GM12874 (cell line): ENCODE data around the gene USO1.

Experiments
- CTCF ChIP-seq: IDR thresholded peaks from 2 replicates; pipeline ENCODE4 v1.5.1; 2011; ENCODE audit warnings: low read depth, mild to moderate bottlenecking, control low read depth, low read length, moderate library complexity; ENCODE audit not compliant: insufficient read depth

Gene USO1, protein sequence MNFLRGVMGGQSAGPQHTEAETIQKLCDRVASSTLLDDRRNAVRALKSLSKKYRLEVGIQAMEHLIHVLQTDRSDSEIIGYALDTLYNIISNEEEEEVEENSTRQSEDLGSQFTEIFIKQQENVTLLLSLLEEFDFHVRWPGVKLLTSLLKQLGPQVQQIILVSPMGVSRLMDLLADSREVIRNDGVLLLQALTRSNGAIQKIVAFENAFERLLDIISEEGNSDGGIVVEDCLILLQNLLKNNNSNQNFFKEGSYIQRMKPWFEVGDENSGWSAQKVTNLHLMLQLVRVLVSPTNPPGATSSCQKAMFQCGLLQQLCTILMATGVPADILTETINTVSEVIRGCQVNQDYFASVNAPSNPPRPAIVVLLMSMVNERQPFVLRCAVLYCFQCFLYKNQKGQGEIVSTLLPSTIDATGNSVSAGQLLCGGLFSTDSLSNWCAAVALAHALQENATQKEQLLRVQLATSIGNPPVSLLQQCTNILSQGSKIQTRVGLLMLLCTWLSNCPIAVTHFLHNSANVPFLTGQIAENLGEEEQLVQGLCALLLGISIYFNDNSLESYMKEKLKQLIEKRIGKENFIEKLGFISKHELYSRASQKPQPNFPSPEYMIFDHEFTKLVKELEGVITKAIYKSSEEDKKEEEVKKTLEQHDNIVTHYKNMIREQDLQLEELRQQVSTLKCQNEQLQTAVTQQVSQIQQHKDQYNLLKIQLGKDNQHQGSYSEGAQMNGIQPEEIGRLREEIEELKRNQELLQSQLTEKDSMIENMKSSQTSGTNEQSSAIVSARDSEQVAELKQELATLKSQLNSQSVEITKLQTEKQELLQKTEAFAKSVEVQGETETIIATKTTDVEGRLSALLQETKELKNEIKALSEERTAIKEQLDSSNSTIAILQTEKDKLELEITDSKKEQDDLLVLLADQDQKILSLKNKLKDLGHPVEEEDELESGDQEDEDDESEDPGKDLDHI

DNA sequence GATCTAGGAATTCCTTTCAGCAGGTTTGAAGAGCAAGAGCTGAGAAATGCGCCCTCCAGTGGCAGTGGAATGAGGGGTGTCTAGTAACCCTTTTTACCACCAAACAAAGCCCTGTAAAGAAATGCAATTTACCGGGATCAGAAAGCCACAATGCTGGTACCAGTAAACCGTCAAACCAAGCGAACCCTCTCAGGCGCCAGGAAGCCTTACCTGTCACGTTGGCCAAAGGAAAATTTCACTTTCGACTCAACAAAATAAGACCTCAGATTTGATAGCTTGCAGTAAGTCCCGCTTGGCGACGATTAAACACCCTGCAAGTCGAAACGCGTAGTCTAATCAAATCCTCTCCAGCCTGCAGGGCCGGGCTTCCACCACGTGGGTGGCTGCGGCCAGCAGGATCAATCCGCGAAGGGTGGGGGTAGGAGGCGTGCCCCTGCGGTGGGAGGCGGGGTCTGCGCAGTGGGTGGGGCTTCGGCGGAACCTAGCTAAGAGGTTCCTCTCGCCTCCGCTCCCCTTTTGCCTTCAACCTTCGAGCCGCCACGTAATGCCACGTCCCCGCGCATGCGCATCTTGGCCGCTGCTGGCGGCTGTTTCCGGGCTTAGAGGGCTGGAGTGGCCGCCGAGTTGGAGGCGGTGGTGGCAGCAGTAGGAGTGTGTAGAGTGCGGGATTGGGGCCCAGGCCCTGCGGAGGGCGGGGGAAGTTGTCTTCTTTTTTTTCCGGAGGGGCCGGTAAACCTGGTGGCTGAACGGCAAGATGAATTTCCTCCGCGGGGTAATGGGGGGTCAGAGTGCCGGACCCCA lies at the start of gene USO1:
Gene USO1, plus strand, starts transcription at position 512 of the 801 bp plus-strand sequence. Its CDS starts 243 bp downstream, at position 755.
- TF ChIP-seq CTCF, result peak; percentile 80

DNA sequence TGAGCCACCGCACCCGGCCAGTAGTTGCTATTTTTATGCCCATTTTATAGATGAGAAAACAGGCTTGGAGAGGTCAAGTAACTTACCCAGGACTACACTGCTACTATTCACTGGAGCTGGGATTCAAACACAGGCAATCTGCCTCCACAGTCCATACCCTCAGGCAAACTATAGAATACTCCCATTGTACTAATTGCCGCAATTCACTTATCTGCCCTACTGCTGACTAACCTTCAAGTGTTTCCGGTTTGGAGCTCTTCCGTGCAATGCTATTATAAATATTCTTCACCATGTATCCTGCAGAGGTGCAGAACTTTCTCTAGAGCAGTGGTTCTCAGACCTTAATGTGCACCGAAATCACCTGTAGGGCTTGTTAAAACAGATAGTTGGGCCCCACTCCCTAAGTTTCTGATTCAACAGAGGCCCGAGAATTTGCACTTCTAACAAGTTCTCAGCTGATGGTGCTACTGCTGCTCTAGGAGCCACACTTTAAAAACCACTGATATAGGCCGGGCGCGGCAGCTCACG lies 49.3 kb upstream of the USO1 start:
- no peak for TF ChIP-seq CTCF

DNA sequence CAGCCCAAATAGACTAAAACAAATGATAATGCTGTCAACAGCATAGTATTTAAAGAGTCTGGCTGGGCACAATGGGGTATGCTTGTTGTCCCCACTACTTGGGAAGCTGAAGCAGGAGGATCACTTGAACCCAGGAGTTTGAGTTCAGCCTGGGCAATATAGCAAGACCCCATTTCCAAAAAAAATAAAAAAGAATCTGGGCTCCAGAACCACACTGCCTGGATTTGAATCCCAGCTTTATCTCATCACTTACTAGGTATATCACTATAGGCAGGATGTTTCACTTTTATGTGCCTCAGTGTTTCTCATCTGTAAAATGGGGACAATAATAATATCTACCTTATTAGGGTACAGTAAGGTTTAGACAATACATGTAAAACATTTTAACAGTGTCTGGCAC lies 45.9 kb upstream of the USO1 start:
- TF ChIP-seq CTCF, result no peak

- TF ChIP-seq CTCF, result no peak
Measured at GRCh38 chr4:75678965-75679364, 45.4 kb upstream of the USO1 start.

- no peak for TF ChIP-seq CTCF
Measured at GRCh38 chr4:75679876-75680575, 44.4 kb upstream of the USO1 start.

DNA sequence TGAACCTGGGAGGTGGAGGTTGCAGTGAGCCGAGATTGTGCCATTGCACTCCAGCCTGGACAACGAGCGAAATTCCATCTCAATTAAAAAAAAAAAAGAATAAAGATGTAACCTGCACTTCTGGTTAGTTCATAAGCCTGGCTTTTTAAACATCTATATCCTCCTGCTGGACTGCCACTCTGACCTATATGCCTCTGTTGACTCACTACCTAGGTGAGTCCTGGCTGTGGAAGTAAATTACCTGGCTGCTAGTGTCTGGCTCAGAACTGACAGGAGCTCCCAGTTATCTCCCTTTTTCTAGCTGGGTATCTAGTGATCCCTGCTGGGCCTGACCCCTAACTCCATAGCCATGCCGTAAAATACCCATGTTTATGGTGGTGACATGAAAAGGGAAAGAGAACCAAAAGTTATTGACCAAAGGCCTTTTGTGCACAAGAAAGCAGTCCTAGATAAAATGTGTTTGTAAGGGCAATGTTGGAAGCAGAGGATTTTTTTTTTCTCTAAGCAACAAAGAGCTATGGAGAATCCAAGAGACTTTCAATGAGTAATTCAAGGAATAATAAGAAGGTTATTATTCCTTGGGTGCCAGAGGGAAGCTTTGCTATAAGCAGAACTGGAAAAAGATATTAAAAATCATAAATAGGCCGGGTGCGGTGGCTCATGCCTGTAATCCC lies 40.8 kb upstream of the USO1 start:
- TF ChIP-seq CTCF, result no peak
